NCI-H2107 treated with DMSO at 0.1 percent for 48 hours (cell line): Measurements from ENCODE around the gene MOGAT1.
"Not testable (repeated sequence)": the region's sequence is repeated elsewhere in the genome, so short reads cannot be mapped to it uniquely, and the experiment has no call there.

Experiments used
- DNase-seq: peaks from one replicate; lab custom pipeline; 2025; ENCODE audit not compliant: unreplicated experiment; lab: John Stamatoyannopoulos, UW

The MOGAT1 gene

DNA sequence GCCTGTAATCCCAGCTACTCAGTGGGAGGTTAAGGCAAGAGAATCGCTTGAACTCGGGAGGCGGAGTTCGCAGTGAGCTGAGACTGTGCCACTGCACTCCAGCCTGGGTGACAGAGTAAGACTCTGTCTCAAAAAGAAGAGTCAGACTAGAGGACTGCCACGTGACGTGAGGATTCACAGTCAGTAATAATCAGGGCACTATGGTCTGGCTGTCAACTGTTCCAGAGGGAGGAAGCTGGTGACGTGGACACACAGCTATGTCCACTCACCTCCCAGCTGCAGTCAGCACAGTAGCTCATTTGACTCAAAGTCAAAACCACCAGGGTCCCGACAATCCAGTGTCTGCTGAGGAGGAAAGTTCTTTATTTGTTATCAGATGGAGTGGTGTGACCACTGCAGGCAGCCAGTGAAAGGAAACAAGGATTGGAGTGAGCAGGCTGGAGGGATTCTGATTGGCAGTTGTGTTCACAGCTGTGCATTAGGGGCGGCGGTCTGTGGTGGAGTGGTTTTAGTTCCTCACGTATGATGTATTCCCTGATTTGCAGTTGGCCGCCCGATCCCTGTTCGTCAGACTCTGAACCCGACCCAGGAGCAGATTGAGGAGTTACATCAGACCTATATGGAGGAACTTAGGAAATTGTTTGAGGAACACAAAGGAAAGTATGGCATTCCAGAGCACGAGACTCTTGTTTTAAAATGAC lies 37.9 kb downstream of the MOGAT1 start:
- DNase-seq, result peak; percentile 66

- no peak for DNase-seq
These were observed 39.3 kb downstream of the MOGAT1 start for GRCh38 chr2:222710736-222711135.

GRCh38 chr2:222711315-222711940 lies 40.0 kb downstream of the MOGAT1 start:
- no peak for DNase-seq

GRCh38 chr2:222713002-222713401 lies 41.5 kb downstream of the MOGAT1 start:
- no peak for DNase-seq

- DNase-seq, result peak; percentile 11
These were observed 43.1 kb downstream of the MOGAT1 start for GRCh38 chr2:222714361-222715241.

DNA sequence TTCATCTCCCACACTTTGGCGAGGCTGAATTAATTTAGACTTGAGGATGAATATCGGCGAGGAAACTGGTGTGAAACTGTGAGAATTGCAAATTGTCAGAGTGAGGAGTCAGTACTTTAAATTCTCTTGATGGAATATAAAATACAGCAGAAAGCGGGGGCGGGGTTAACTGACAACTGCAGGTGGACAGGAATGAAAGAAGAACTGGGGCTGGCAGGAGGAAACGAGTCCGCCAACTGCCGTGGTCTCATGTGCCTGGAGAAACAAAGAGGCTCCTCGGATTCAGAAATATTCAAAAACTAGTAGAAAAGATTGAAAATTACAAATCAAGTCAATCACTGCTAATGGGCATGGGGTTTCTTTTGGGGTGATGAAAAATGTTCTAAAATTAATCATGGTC lies 44.3 kb downstream of the MOGAT1 start:
- DNase-seq, result peak; percentile 16

GRCh38 chr2:222719787-222720186 lies 48.3 kb downstream of the MOGAT1 start:
- DNase-seq, result not testable (repeated sequence)

GRCh38 chr2:222721597-222721996 lies 50.1 kb downstream of the MOGAT1 start:
- not testable (repeated sequence) for DNase-seq

GRCh38 chr2:222722327-222722946 lies 51.0 kb downstream of the MOGAT1 start:
- no peak for DNase-seq

- DNase-seq, result no peak
These were observed 52.8 kb downstream of the MOGAT1 start for GRCh38 chr2:222724208-222724607.

- no peak for DNase-seq
These were observed 57.2 kb downstream of the MOGAT1 start for GRCh38 chr2:222728621-222729020.

- DNase-seq, result no peak
These were observed 59.0 kb downstream of the MOGAT1 start for GRCh38 chr2:222730366-222730999.

DNA sequence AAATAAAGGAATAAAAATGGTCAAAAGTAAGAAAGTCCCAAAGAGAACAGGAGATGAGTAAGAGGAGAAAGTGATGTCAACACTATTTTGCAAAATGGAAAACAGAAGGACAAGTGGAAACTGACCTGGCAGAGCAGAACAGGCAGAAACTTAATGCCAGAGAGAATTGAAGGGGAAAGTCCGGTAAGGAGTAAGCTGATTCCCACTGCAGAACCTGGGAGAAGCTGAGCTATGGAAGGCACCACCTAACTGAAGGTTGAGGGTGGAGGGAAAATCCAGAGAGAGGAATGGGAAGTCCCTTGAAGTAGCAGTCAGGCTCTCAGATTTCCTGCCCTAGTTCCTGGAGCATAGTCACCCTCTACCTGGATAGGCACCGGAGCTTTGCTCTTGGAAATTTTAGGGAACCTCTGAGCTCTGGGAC lies 59.8 kb downstream of the MOGAT1 start:
- no peak for DNase-seq

DNA sequence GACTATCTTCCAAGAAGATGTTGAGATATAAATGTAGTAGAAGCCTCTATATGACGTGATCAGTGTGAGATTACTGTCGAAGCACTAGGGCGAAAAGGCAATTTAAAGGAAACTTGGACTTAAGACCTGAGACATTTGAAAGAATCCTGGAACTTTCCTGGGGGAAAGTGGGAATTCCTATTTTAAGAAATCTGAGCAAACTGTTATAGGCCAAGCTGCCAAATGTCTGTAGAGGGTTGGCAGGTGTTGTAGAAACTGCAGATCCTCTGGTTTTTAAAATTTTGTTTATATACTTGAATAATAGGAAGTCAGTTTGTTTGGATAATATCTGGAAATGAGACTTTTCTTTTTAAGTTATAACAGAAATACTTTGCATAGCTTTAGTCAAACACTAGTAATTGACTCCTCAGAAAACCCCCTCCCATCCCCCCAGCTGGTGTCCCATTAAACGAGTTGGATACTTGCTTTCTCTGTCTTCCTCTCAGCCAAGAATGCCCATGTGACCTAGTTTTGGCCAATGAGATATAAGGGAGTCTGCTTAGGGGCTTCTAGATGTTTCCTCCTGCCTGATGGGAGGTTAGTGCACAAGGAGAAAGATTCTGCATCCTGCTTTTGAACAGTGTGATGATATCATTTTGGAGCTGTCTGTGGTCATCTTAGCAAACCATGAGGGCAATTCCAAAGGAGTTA lies 61.2 kb downstream of the MOGAT1 start:
- DNase-seq, result no peak

DNA sequence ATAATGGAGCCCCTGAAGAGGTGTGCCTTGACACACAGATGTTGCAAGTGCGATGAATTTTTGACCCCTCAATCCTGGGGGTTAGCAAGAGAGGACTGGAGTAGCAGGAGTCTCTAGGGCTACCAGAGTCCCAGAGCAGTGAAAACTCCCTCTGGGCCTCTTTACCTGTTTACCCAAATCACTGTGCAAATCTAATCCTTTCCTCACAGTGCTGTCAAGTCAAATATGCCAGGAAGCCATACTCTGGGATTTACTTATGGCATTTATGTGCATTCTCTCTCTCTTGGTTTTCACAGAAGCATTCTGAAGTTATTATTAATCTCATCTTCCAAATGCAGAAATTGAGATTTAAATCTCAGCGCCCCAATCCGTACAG lies 62.0 kb downstream of the MOGAT1 start:
- no peak for DNase-seq

DNA sequence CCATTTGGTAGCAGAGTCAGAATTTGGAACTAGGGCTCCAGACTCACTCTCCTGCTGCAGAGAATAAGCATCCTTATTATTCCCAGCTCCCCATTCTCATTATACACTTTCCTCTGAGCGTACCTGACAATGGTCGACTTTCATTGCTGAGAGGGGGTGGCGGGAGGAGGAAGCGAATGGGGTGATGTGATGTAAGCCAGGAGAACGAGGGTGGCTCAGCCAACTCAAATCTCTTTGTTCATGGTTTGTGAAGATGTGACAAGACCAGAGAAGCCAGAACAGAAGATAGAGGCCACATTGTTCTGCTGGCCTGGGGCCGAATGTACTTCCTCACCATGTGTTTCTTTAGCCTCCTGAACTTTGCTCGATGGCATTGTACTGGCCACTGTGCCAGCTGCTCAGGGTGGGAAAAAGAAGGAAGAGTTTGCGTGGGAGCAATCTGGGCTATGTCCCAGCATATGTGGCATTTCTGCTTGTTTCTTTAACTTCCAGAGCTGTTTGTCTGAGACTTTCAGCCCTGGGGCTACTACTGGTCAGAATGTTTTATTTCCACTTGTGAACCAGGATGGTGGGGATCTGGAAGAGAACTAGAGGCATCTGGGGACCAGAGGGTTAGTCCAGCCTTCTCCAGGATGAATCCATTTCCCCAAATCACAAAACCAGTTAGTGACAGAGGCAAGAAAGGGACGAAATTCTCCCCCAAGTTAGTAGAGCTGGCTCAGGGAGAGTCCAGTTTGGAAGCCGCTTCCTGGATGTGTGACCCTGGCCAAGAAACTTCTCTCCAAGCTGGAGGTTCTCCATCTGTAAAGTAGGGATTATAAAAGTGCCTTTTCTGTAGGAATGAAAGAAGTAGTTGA lies 62.6 kb downstream of the MOGAT1 start:
- no peak for DNase-seq

- DNase-seq, result no peak
These were observed 63.2 kb downstream of the MOGAT1 start for GRCh38 chr2:222734703-222735014.

DNA sequence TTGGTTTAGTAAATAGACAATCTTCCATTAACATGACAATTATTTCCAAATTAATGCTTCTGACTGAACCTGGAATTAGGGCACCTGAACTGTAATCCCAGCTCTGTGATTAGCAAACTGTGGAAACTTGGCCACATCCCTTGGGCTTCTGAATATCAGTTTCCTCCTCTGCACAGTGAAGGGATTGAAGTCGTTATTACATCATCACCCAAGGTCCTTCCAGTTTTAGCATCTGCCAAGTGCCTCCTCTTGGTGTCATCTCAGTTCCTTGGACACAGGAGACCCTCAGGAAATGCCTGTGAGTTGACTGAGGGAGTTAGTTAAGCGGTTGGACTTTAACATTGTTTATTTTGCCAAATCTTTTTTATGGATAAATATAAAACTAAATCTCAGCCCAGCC lies 64.8 kb downstream of the MOGAT1 start:
- no peak for DNase-seq

- DNase-seq, result no peak
These were observed 65.5 kb downstream of the MOGAT1 start for GRCh38 chr2:222736924-222737323.

GRCh38 chr2:222738312-222738711 lies 66.9 kb downstream of the MOGAT1 start:
- DNase-seq, result no peak
